Coronary artery (tissue), 2 donors: ENCODE data around the gene SAE1.

Experiments
- DNase-seq: peaks from one replicate; pipeline ENCODE4 v3.0.0-alpha.2; 2017; ENCODE audit warnings: low spot score
- H3K27ac ChIP-seq, 2 donors: fragments of 200-600 bp; sonication (generic); one replicate each; pipeline ENCODE4 v1.5.1; 2016 to 2019
- H3K4me3 ChIP-seq: fragments of 200-600 bp; sonication (generic); 2 replicates; pipeline ENCODE4 v1.5.1; 2016; ENCODE audit warnings: mild to moderate bottlenecking, moderate library complexity
- TF ChIP-seq, protein P1 (sequence below): fragments of 200-600 bp; sonication (generic); IDR thresholded peaks from one replicate; pipeline ENCODE4 v1.5.1; 2019; ENCODE audit warnings: antibody characterized with exemption

Gene SAE1

GRCh38 chr19:47142779-47143178, 12.1 kb downstream of the SAE1 start:
- no peak for DNase-seq
- no peak overlapping the region for H3K27ac ChIP-seq
- no peak overlapping the region for H3K4me3 ChIP-seq
- TF ChIP-seq, protein P1, sequence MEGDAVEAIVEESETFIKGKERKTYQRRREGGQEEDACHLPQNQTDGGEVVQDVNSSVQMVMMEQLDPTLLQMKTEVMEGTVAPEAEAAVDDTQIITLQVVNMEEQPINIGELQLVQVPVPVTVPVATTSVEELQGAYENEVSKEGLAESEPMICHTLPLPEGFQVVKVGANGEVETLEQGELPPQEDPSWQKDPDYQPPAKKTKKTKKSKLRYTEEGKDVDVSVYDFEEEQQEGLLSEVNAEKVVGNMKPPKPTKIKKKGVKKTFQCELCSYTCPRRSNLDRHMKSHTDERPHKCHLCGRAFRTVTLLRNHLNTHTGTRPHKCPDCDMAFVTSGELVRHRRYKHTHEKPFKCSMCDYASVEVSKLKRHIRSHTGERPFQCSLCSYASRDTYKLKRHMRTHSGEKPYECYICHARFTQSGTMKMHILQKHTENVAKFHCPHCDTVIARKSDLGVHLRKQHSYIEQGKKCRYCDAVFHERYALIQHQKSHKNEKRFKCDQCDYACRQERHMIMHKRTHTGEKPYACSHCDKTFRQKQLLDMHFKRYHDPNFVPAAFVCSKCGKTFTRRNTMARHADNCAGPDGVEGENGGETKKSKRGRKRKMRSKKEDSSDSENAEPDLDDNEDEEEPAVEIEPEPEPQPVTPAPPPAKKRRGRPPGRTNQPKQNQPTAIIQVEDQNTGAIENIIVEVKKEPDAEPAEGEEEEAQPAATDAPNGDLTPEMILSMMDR, result no peak

DNA sequence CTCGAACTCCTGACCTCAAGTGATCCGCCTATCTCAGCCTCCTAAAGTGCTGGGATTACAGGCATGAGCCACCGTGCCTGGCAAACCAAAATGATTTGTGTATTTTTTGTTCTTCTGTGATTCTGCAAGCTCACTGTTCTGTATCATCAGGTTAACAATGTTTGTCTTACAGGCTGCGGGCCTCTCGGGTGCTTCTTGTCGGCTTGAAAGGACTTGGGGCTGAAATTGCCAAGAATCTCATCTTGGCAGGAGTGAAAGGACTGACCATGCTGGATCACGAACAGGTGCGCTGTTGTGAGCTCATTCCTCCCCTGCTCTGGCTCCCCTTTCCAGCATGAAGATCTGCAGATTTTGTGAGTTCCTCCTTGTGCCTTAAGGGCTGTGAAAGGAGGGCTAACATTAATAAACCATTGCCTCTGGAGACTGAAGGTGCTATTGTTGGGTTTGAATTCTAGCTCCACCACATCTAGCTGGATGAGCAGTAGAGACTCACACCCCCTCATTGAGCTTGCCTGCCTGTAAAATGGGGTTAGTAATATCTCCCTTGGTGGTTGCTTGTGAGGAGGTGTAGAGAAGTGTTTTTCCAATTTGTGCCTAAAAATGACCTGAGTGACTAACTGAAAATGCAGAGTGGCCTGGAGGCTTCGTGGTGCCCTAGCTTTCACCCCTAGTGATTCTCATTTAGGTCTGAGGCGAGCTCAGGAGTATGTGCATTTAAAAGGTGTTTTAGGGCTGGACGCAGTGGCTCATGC, 12.9 kb downstream of the SAE1 start:
- DNase-seq, result no peak
- TF ChIP-seq, protein P1, result no peak
- H3K4me3 ChIP-seq, result no peak overlapping the region
- no peak overlapping the region for H3K27ac ChIP-seq

DNA sequence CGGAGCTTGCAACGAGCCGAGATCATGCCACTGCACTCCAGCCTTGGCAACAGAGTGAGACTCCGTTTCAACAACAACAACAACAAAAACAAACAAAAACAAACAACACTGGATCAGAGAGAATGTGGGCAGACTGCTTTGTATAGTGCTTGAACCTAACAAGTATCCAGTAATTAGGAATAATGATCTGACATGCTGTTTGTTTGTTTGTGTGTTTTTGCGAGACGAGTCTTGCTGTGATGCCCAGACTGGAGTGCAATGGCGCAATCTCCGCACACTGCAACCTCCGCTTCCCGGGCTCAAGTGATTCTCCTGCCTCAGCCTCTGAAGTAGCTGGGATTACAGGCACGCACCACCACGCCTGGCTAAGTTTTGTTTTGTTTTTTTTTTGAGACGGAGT, 14.0 kb downstream of the SAE1 start:
- TF ChIP-seq, protein P1, result no peak
- H3K4me3 ChIP-seq, result no peak overlapping the region
- H3K27ac ChIP-seq, result no peak overlapping the region
- DNase-seq, result no peak

GRCh38 chr19:47145639-47146486, 15.2 kb downstream of the SAE1 start:
- H3K4me3 ChIP-seq, result no peak overlapping the region
- TF ChIP-seq, protein P1, result no peak
- no peak for DNase-seq
- H3K27ac ChIP-seq, result no peak overlapping the region

DNA sequence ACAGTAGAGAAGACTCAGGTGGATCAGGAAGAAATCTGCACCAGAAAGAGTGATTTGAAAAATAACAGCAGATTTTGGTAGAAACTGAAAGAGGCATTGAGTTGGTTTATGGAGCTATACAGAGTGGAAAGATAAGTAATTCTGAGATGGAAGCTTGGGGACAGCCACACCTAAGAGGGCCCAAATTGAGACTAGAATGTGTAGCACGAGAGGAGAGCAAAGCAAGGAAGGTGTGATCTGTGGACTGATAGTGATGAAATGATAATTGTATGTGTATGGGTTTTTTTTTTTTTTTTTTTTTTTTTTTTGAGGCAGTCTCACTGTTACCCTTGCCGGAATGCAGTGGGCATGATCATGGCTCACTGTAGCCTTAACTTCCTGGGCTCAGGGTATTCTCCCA, 16.3 kb downstream of the SAE1 start:
- TF ChIP-seq, protein P1, result no peak
- Histone ChIP-seq H3K4me3 (no peak overlapping the region), H3K27ac (no peak overlapping the region)
- no peak for DNase-seq

- no peak for DNase-seq
- H3K4me3 ChIP-seq, result no peak overlapping the region
- TF ChIP-seq, protein P1, result no peak
- no peak overlapping the region for H3K27ac ChIP-seq
Measured at GRCh38 chr19:47151627-47152026, 21.0 kb downstream of the SAE1 start.

GRCh38 chr19:47152205-47152604, 21.6 kb downstream of the SAE1 start:
- TF ChIP-seq, protein P1, result no peak
- Histone ChIP-seq H3K4me3 (no peak overlapping the region), H3K27ac (no peak overlapping the region)

More at GRCh38 chr19:47152205-47152604, 21.6 kb downstream of the SAE1 start:
- no peak for DNase-seq
